Activated effector memory CD4-positive, alpha-beta T cell treated with Interleukin-2 at 50 U/mL for 16 hours (primary cell): Measurements from ENCODE around the gene TNFRSF4.
"Not testable (repeated sequence)": the region's sequence is repeated elsewhere in the genome, so short reads cannot be mapped to it uniquely, and the experiment has no call there.

Experiments used
- DNase-seq: peaks from one replicate; pipeline ENCODE4 v3.0.0-alpha.2; 2020

Gene TNFRSF4

DNA sequence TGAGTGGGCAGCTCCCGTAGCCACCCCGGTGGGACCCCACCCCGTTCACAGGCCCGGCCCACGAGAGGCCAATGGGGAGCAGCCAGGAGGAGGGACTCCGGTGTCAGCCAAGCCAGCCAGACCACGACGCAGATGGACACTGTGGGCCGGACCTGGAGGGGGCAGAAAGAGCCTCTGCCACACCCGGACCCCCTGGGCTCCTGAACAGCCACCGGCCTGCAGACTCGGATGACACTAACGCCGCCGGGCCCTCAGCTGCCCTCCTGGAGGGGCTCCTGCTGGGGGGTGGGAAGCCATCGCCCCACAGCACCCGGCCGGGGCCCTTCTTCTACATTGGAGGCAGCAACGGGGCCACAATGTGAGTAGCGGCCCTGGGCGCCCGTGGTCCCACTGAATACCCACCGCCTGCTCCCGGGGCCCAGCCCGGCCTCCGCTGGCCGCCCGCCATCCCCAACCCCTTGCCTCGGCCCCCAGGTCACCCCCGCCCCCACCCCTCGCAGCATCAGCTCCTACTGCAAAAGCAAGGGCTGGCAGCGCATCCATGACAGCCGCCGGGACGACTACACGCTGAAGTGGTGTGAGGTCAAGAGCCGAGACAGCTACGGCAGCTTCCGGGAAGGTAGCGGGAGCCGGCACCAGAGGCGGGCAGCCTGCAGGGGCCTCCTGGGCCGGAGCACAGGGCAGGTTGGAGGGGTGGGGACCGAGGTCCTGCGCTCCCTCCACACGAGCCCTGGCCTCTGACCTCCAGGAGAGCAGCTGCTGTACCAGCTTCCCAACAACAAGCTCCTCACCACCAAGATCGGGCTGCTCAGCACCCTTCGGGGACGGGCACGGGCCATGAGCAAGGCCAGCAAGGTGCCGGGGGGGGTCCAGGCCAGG is 33.7 kb downstream of the TNFRSF4 start:
- no peak for DNase-seq

DNA sequence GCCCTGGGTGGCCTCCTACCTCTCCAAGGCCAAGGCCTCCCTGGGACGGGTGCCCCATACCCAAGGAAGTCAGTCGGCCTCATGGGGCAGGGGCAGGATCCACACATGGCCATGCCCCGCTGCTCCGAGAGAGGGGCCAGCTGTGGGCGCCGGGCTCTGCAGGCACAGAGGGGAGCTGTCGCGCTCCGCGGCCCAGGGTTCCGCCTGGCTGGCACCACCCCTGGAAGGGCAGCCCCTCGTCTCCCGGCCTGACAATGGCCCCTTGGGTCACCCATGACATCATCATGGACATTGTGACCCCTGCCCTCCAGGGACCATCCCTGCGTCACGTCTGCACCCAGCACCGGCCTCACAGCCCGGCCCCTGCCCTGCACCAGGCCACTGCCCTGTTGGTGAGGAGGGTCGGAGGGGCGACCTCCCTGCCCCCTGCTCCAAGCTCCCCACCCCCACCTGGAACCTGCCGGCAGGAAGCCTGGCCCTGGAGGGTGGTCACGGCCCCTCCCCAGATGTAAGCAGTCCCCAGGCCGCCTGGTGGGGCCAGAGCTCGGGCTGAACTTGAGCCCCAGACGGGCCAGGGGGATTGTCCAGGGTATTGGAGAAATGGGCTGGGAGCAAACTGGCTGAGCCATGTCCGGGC is 34.5 kb downstream of the TNFRSF4 start:
- DNase-seq, result no peak

DNA sequence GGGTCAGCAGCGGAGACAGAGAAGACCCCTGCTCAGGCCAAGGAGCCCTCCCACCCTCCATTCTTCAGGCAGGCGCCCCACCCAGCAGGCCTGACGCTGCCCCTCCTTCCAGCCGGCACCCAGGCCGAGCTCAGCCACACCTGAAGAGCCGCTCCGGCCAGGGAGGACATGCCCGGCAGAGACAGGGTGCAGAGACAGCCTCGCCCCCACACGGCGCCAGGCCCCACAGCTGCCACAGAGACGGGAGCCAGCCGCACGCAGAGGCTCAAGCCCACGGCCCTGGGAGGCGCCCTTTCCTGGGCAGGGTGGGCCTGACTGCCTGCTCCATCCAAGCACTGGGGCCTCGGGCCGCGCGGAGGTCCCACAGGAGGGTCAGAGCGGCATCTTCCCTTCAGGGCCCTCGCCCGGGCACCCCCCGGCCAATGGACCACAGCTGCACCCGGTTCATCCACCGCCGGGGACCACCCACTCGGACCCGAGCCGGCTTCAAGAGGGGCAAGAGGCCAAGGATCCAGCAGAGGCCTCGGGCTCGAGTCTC is 35.1 kb downstream of the TNFRSF4 start:
- DNase-seq, result no peak

DNA sequence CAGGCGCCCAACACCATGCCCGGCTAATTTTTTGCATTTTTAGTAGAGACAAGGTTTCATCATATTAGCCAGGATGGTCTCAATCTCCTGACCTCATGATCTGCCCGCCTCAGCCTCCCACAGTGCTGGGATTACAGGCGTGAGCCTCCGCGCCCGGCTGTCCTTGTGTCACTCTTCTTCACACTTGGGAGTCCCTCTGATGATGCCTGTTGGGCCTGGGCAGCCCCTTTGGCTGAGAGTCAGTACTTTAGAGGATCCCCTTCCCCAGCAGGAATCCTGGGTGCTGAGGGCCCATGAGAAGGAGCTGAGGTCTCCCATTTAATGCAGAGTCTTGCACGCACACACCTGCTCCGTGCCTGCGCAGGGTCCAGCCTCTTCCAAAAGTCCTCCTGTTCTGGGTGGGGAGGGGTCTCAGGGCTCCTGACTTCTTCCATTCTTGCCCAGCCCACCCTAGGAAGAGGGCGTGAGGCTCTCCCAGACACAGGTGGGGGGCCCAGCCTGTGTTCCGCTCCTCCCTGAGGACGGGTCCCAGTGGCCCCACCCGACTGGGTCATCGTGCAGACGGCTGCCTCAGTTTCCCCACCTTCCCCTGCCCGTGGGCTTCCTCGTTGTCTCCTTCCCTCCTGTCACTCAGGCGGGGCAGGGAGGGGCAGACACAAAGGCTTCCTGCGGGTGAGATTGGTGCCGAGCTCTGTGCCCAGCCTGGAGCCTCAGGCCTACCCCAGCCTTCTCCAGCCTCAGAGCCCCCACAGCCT is 36.3 kb downstream of the TNFRSF4 start:
- no peak for DNase-seq

DNA sequence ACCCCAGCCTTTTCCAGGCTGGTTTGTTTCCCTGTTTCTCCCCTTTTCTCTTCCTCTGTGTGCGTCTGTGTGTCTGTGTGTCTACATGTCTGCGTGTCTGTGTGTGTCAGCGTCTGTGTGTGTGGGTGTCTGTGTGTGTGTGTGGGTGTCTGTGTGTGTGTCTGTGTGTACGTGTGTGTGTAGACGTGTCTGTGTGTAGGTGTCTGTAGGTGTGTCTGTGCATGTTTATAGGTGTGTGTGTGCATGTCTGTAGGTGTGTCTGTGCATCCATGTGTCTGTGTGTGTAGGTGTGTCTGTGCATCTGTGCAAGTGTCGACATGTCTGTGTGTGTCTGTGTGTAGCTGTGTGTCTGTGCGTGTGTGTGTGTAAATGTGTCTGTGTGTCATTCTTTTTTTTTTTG is 37.0 kb downstream of the TNFRSF4 start:
- no peak for DNase-seq

DNA sequence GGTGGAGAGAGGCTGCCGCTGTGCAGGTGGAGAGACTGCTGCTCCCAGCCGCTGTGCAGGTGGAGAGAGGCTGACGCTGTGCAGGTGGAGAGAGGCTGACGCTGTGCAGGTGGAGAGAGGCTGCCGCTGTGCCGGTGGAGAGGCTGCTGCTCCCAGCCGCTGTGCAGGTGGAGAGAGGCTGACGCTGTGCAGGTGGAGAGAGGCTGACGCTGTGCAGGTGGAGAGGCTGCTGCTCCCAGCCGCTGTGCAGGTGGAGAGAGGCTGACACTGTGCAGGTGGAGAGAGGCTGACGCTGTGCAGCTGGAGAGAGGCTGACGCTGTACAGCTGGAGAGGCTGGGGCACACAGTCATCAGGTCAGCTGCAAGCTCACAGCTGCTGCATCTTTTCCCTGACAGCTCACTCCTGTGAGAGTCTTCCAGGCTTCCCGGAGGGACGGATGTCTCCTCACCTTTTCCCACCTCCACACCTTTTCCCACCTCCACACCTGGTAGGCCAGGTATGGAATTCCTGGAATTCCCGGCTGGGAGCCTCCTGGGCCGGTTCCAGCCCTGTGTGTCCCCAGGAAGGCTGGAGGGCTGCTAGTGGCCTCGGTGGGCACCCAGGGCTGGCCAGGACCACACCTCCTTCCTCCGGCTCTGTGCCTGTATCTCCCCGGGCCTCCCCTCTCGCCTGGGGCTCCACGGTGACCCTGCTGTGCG is 37.7 kb downstream of the TNFRSF4 start:
- not testable (repeated sequence) for DNase-seq

DNA sequence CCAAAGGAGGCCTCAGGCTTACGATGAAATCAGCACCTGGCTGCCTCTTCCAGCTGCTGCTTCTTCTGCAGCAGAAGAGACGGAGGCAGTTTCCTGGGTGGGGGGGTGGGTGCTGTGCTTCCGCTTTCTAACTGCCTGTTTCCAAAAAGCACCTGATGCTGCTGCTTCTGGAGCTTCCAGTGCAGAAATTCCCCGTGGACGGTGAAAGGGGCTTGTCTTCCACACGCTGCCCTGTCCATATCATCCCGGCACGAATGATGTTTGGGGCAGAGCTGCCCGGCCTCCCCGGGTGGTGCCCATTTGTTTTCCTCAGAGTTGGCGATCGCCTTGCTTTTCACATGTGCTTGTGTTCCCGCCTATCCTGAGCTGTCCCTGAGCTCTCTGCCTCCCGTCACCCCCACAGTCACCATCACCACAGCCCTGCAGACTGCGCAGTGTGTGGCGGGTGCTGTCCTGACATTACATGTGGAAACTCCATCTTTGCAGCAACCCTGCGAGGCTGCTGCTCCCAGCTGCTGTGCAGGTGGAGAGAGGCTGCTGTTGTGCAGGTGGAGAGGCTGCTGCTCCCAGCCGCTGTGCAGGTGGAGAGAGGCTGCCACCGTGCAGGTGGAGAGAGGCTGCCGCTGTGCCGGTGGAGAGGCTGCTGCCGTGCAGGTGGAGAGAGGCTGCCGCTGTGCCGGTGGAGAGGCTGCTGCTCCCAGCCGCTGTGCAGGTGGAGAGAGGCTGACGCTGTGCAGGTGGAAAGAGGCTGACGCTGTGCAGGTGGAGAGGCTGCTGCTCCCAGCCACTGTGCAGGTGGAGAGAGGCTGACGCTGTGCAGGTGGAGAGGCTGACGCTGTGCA is 38.5 kb downstream of the TNFRSF4 start:
- DNase-seq, result no peak

DNA sequence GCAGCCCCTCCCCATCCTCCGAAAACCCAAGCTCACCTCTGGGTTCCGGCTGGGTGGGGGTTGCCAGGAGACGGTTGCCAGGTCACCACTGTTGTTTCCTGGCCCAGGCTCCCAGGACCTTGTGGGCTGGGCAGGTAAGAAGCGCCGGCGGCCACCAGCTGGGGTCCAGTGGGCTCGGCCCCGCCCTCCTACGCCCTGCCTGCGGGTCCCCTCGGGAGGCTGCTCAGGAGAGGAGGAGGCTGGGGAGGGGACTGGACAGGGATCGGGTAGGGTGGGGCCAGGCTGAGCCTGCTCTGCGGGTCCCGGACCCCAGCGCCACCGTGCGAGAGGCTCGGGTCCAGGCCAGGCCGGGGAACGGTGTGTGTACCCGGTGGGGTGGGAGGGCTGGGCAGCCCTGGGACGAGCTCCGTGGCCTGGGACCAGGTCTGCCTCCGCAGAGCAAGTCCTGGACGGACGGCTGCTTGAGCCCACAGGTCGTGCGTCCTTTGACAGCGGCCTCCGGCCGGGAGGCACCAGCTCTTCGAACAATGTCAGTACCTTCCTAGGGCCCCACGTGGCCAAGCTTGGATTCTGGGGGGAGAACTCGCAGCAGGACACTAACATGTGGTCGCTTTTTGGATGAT is 40.0 kb downstream of the TNFRSF4 start, which contains the start of gene TTLL10:
TTLL10 (plus strand) TSS at position 88 of the 623 bp plus-strand sequence. CDS start 5,336 bp downstream, outside the sequence.
- DNase-seq, result peak; percentile 47

DNA sequence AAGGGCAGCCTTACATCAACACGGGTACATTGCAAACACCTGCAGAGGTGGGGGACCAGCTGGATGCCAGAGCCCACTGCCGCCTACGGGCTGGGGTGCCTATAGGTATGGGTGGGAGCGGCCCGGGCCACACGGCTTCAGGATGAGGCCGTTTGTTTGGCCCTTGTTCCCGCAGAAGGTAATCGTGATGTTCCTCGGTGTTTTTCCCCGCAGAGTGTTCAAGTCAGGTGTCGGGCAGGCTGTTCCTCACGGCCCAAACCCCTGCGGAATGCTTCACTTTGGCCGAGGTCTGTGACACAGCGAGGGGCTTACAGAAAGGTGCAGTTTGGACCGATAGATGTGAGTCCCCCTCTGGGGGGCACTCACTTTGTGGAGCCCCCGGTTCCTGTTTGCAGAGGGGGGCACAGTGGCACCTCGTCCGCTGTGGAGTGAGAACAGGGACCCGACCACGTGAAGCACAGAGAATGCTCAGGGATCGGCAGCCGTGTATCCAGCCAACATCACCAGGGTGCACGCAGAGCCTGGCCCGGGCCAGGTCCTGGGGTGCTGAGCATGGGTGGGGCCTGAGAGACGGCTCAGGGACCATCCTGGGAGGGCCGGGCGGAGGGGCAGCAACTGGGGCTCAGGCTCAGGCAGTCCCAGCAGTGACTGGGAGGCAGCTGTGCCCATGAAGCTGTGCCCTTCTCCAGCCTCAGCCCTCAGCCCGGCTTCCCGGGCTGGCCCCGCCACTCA is 40.7 kb downstream of the TNFRSF4 start:
- DNase-seq, result no peak

DNA sequence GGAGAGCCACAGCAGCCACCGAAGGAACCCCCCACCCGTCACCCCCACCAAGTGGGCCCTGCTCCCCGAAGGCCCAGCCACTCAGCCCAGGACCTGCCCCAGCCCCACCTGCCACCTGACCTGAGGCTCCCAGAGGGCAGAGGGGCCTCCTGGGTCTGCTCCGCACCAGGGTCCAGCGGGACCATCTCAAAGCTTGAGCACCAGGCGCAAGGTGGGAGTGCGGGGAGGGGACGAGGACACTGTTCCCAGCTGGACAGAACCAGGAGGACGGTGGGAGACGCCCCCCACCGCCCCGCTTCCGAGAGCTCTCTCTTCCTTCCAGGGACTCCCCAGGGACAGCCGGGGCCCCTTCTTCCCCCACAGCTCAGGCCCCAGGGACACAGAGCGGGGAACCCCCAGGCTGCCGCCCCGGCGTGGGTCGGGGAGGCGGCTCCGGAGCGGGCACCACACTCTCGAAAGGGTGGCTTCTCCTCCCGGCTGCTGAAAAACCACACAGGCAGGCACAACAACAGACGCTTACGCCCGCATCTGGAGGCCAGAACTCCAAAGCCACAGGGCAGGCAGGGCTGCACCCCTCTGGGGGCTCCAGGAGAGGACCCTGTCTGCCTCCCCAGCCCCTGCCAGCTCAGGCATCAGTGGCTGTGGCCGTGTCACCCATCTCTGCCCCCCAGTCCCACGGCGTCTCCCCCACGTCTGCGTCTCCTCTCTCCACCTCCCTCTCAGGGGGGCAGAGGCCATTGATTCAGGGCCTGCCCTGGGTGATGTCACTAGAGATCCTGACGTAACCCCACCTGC is 42.2 kb downstream of the TNFRSF4 start:
- DNase-seq, result no peak

DNA sequence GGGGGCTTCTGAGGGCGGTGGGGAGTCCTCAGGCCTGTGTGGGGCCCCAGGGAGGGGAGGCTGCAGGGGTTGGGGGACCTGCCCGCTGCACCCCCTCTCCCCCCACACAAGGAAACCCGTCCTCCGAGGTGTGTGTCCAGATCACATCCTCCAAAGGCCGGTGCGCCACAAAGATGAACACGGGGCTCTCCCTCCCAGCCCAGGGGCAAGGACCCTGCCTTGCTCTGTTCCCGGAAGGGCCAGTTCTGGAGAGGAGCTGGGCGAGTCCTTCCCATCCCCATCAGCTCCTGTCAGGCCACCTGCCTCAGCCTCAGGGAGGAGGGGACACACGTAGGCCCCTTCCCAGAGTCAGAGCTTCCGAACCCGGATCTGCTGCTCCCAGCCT is 42.8 kb downstream of the TNFRSF4 start:
- no peak for DNase-seq

DNA sequence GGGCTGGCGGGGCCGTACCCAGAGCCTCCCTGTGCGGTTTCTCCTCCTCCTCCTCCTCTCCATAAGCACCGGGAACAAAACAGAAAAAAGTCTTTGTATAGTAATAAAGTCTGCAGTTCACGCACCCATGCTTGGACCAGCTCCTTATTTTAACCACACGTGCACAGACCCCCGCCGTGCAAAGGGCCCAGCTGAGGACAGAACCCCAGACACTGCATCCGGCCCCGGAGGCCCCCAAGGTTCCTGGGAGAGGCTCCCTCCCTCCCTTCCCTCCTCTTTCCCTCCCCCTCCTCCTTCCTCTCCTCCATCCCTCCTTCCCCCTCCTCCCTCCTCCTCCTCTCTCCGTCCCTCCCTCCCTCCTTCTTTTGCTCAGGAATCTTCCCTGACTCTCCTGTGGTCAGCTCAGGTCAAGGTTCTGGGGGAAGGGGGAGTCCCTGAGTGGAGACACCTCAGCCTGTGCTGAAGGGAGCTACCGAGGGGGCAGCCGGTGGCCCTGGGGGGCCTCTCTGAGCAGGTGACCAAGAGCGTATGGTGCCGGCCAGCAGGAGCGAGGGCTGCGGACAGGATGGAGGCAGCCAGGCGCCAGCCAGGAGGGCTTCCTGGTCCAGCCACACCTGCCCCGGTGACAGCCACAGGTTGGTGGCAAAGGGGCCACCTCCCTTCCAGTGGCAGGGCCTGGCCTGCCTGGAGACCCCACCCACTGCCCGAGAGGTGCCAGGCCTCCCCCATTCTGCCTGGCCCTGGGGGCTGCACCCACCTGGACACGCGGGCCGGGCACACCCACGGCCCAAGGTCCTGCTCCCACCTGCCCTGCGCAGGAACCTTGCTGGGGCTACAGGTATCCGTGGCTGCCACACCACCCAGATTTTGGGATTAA is 43.5 kb downstream of the TNFRSF4 start:
- no peak for DNase-seq

DNA sequence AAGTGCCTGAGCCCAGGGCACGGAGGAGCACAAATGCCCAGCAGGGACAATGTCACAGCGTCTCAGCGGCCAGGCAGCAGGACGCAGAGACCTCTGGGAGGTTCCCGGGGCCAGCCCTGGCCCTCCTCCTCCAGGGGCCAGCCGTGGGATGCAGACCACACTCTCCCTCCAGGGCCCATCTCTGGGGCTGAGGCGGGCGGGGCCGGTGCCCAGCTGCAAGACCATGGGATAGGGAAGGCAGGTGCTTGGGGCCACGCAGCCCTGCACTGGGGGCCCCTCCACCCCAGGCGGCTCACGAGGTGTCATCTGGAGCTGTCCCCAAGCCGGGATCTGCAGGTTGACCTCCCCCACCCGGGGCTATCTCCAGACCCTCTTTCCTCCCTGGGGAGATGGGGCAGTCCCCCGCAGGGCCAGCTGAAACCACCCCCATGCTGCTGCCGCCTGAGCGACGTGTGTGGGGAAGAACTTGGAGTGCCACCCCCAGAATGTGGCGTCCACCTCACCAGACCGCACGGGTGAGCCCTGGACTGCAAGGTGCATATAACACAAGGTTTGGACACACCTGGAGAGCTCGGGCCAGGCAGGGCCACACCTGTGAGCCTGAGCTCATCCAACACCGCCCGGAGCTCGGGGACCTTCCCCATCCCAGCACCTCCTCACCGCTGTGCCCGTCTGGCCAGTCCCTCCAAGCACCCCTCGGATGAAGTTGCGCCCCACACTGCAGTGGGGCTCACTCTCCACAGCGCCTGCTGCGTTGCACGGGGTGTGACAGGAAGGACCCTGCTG is 44.3 kb downstream of the TNFRSF4 start:
- no peak for DNase-seq

DNA sequence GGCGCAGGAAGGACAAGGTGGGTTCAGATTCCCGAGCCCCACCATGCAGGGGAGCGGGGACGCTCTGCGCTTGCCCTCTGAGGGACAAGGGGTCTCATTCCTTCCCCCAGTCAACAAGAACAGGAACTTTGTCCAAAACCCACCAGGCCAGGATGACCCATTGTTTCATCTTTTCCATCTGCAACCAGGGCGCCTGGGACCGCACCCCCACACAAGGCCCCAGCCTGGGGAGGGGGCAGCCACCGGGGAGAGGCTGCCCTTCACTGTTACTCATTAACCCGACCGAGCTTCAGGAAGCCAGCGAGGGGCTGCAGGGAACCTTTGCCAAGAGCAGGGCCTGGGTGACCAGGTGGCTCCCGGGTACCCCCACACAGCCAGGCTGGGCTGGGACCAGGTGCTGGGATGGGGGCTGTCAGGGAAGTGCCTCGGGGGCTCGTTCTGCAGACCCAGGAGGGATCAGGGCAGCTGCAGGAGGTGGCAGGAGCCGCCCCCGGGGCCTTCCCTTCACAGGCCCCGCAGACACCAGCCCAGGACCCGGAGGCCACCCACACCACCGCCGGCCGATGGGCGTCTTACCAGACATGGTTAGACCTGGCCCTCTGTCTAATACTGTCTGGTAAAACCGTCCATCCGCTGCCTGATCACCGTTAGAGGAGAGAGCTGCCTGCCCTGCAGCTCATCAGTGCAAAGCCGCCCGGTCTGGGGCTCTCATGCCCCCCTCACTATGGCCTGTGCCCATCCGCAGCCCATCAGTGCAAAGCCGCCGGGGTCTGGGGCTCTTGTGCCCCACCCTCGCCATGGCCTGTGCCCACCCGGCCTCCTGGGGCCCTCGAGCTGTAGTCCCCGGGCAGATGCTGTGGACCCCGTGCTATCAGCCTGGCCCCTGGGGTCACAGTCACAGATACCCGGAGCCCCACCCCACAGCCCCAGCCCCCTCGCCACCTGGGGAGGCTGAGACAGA is 45.2 kb downstream of the TNFRSF4 start:
- DNase-seq, result no peak

DNA sequence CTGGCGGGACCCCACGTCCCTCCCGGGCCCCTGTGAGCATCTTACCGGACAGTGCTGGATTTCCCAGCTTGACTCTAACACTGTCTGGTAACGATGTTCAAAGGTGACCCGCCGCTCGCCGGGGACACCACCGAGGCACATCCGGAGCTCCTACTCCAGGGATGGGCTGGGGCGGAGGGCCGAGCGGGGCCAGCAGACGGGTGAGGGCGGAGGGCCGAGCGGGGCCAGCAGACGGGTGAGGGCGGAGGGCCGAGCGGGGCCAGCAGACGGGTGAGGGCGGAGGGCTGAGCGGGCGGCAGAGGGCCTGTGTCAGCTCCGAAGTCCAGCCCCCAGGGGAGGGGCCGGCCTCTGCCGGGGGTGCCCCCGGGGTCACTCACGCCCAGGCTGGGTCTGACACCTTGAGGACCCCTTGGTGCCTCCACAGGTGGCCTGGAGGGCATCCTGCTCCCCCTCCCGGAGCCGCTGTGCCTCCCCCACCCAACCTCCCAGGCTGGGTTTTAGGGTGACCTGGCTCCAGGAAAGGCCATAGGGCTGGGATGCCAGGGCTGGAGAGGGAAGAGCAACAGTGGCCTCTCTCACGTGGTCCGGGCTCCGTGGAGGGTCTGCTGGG is 46.0 kb downstream of the TNFRSF4 start:
- no peak for DNase-seq

DNA sequence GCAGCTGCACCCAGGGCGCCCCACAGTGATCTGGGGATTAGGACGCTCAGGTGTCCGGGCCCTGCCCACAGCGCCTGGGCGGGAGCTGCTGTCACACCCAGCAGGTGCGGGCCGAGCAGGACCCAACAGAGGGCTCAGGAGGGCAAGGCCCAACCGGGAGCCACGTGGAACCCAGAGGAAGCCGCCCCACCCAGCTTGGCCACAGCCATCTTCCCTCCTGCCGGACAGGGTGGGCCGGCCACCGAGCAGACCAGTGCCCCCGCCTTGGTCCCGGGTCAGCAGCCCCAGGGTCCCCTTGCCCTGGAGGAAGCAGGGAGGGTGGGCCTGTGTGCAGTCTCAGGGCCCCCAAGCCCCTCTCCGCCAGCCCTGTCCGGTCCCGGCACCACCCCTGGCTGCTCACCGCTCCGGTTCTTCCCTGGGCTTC is 46.5 kb downstream of the TNFRSF4 start:
- DNase-seq, result no peak
